Activated naive CD4-positive, alpha-beta T cell (primary cell): ENCODE results near the gene SHPK.

Experiments used
- DNase-seq, 4 experiments: peaks; one replicate each; lab custom pipeline; 2025; lab: John Stamatoyannopoulos, UW

SHPK gene, protein sequence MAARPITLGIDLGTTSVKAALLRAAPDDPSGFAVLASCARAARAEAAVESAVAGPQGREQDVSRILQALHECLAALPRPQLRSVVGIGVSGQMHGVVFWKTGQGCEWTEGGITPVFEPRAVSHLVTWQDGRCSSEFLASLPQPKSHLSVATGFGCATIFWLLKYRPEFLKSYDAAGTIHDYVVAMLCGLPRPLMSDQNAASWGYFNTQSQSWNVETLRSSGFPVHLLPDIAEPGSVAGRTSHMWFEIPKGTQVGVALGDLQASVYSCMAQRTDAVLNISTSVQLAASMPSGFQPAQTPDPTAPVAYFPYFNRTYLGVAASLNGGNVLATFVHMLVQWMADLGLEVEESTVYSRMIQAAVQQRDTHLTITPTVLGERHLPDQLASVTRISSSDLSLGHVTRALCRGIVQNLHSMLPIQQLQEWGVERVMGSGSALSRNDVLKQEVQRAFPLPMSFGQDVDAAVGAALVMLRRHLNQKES

DNA sequence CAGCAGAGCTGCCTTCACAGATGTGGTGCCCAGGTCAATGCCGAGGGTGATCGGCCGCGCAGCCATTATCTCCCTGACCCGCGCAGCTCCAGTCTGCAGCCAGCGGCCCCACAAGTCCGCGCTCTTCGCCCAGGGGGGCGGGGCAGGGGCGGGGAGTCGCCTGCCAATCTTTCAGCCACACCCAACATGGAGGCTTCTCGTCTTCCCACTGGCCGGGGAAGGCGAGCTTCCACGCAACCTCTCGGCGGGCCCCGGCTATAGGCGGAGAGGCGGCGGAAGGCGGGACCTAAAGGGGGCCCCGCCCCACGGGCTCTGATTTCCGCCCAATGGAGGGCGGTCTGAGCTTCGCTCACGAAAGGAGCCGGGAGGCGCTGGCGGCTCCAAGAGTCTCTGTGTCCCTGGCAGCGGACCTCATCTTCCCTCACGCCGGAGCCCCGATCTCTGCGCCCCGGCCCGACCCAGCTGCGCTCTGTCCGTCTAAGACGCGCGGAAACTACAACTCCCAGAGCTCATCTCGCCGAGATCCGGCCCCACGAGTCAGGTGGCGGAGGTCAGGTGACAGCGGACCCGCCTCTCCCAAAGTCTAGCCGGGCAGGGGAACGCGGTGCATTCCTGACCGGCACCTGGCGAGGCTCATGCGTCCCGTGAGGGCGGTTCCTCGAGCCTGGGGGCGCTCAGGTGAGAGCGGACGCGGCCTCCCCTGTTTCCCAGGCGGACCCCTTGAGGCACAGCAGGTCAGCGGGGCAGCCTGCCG, at the start of gene SHPK, which contains the start of gene CTNS:
SHPK (minus strand) TSS at position 97 of the 754 bp plus-strand sequence; CDS start at position 66, 31 bp downstream.
CTNS (plus strand) TSS at position 607 of the 754 bp plus-strand sequence. CDS start 3,447 bp downstream, outside the sequence.
- DNase-seq: peak; percentile 77 to 92 (median 86)

DNA sequence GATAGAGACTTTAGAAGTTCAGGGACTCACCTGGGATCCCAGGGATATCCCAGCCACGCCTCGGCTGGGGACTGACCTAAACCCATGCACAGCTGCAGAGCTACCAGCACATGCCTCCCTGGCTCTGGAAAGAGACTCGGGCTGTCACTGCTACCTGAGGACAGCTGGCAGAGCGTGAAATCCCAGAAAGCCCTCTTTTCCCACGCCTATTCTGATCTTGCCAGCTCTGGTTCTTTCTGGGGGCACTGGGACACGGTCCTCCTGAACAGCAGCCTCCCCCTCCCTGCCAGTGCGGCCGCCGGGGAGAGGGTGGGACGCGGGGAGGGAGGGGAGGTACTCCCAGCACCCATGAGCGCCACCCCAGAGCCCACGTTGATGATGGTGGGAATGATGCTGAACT, 49.1 kb upstream of the SHPK start:
- no peak for DNase-seq

DNA sequence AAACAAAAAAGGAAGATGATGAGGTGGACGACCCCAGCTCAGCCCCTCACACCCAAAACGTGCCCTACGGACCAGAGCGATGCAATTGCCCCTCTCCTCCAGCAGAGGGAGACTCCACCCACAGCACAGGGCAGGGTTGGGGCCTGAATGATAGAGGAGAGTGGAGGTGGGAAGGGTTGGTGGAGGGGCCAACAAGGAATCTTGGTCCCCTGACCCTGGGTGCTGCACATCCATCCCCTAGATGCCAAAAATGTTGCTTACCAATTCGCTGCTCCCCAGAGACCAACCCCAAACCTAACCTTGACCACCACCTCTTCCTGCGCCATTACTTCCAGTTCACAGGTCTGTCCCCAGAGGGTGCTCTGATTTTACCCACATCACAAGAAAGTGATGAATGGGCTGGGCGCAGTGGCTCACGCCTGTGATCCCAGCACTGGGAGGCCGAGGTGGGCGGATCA, 47.0 kb upstream of the SHPK start:
- DNase-seq: peak in 3 of 4 experiments; percentile 16 to 50 (median 32)

DNA sequence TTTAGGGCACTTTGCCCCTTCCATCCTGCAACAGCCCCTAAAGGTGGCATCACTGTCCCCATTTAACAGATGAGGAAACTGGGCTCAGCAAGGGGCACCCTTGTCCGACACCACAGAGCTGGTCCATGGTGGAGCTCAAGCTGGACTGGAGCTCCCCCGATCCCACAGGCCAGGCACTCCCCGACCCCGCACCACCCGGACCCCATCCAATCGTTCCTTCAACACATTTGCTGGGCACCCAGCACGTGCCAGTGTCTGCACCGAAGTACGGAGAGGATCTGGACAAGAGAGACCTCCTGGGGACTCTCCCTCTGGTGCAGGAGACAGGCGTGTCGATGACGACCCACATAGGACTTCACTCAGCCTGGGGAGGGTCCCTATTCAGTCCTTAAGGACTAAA, 46.0 kb upstream of the SHPK start:
- no peak for DNase-seq

DNA sequence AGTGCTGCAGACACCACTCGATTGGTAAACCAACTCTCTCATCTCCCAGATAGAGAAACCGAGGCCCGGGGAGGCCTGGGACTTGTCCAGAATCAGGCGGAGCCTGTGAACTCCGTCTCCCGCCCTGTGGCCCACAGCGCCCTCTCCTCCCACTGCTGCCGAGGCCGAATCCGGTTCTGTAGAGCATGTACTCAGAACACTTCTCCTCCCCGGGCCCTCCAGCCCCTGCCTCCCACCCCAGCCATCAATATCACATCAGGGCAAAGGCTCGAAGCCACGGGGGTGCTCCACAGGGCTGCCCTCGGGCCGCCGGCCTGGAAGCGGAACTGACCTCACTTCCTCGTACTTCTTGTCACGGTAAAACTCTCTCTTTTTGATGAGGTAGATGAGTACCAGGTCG, 45.5 kb upstream of the SHPK start:
- DNase-seq: no peak

DNA sequence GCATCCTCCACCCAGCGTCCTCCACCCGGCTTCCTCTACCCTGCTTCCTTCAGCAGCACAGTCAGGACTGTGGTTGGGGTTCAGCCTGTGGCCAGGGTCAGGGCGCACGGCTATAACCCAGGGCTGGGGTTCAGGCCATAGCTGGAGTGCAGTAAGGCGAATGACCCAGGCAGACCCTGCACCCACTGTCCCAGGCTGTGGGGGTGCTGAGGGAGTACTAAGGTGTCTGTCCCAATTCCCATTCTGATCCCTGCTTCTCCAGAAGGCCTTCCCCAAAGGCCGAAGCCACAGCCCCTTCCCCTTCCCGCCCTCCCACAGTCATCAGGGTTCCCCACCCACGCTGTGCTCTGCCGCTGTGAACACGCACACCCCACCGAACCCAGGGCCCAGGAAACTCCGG, 45.0 kb upstream of the SHPK start:
- no peak for DNase-seq

DNA sequence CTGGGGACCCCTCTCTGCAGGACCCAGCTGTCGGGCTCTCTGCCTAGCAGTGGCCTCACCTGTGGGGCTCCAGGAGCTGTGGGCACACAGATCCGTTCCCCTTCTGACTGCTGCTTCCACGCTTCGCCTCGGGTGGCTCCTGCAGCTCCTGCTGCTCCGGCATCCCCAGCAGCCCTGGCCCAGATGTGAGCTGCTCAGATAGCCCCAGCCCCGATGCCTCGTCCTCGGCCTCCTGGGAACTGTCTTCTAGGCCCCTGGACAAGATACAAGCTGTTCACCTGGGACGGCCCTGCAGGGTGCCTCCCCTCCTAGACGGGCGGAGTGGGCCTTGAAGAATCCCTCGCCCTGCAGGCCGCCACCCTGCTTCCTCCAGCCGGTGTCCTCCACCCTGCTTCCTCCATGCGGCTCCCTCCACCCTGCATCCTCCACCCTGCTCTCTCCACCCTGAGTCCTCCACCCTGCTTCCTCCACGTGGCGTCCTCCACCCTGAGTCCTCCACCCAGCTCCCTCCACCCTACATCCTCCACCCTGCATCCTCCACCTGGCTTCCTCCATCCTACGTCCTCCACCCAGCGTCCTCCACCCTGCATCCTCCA, 43.6 kb upstream of the SHPK start:
- DNase-seq: no peak

DNA sequence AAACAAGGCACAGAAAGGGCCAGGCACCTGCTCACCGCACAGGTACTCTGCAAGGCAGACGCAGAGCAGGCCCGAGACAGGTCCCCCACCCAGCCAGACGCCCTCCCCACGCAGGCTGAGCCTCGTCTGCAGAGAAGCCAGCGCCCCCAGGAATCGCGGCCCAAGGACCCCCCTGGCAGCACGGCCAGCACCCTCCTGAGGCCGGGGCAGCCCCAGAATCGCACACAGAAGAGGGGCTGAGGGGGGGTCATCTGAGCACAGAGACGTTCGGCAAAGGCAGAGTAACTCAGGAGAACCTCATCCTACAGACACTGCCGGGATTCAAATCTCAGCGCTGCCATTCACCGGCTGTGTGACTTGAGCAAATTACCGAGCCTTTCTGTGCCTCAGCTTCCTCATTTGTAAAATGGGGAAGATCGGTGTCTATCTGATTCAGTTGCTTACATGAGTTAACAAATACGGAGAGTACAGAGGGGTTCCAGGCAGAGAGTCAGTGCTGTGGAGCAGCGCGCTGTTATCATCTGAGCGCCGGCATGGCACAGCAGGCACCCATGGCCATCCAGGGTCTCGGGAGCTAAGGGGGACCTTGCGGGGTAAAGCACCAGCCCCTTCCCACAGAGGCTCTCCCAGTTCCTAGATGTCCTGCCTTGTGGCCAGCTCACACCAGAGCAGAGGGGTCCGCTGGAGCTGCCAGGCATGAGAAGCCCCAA, 42.9 kb upstream of the SHPK start:
- no peak for DNase-seq

DNA sequence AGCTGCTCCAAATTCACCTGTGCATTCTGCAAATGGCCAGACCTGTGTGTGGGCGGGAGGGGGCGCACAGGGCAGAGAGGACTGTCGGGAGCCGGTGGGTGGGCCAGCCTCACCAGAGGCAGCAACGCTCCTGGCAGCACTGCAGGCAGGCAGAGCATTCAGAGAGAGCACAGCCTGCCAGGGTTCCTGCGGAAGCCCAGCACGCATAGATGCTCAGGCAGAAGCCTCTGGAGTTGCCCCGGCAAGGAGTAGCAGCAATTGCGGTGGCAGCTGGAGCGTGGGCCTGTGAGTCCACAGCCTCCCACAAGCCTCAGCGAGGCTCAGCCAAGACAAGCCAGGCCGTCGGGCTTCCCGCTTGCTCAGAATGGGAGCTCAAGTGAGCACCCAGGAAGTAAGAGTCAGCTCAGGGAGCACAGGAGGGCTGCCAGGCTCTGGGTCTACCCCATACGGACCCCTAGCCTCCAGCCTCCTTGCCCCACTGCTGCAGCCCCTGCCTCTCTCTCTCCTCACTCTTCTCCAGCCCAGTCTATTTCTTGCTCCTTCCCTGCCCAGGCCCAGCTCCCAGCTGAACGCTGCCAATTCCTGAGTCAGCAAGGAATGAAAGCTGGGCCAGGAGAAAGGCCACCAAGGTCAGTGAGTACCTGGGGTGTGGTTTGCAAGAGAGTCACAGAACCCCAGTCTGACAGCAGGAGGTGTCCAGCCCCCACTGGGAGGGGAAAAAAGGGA, 42.2 kb upstream of the SHPK start:
- no peak for DNase-seq

DNA sequence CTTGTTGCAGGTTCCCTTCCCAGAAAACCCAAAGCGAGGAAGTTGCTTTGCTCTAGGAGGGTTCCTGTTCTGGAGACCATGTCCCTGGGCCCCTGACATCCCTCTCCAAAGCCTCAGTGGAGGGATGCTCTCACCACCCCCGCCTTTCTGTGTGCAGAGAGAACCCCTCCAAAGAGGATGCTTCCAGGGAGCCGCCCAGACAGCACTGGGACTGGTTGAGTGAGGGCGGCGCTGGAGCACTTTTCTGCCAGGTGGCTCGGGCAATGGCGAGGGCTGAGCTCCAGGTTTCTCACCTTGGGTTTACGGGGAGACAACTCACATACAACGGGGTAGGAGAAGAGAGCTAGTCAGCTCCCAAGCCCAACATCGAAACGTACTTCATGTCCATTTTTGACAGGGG, 39.8 kb upstream of the SHPK start:
- no peak for DNase-seq

DNA sequence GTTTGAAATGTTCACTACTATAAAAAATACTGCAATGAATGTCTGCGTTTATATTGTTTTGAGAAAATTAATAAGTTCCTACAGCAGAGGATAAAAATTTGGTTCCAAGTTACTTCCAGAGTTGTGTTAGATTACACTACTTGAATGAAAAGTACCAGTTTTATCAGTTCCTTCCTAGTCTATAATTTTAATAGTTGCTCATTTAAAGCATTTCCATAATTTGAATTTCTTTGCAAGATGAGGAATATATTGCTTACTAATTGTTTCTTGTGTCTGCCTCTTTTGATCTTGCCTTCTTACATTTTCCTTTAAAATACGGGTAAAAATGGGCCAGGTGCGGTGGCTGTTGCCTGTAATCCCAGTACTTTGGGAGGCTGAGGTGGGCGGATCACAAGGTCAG, 36.5 kb upstream of the SHPK start:
- DNase-seq: no peak

DNA sequence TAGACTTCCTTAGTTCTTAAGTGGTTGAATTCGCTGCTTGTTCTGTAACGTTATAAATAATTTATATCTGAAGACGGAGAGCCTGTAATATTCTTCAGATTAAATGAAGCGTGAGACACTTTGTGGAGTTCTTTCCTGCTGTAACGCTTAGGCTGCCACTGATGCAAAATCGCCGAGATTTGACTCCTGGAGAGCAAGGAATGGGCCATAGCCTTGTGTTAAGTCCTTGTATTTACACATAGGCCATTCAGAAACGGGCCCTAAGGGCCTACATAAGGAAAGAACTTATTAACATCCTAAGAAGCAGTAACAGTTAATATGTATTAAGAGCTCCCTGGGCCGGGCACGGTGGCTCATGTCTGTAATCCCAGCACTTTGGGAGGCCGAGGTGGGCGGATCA, 33.5 kb upstream of the SHPK start:
- DNase-seq: no peak

DNA sequence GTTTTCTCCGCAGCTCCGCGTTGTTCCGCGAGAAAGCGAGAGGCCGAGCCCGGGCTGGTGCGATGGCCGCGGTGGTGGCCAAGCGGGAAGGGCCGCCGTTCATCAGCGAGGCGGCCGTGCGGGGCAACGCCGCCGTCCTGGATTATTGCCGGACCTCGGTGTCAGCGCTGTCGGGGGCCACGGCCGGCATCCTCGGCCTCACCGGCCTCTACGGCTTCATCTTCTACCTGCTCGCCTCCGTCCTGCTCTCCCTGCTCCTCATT, 33.0 kb upstream of the SHPK start:
- no peak for DNase-seq

DNA sequence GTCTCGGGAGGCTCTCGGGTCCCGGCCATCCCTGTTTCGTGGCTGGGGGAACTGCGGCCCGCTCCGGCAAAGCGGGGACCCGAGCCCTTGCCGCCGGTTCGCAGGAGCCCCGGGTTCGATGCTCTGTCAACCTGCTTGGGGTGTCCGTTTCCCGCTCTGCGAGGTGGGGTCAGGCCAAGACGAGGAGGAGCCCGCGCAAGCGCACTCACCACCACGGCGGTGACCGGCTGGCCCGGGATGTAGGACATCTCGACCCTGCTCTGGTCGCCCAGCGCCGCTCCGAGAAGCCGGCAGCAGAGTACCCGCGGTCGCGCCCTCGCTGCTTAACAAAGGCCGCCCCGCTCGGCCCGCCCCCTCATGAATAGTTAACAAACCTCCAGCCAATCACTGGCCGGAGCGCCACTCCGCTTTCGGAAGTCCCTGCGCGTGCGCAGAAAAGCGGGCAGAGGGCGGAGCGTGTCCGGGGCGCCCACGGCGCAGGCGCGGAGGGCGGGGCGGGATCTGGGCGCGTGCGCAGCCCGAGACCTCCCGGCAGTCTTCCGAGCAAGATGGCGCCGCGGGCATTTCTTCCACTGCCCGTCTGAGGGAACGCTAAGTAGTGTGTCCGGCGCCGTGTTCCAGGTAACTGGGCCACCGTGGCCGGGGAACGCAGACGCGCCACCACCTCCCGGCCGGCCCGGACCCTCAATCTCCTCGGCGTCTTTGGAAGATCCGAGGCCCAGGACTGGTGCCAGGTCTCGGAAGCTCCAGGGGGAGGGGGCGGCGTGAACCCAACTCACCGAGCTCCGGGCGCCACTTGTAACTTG, 32.4 kb upstream of the SHPK start, which contains the start of the genes EMC6 and TAX1BP3:
EMC6 (plus strand) TSS at position 534 of the 806 bp plus-strand sequence. CDS start 335 bp downstream, outside the sequence.
TAX1BP3 (minus strand) TSS at position 300 of the 806 bp plus-strand sequence; CDS start at position 248, 52 bp downstream.
- peak; percentile 95 to 99 (median 98) for DNase-seq

DNA sequence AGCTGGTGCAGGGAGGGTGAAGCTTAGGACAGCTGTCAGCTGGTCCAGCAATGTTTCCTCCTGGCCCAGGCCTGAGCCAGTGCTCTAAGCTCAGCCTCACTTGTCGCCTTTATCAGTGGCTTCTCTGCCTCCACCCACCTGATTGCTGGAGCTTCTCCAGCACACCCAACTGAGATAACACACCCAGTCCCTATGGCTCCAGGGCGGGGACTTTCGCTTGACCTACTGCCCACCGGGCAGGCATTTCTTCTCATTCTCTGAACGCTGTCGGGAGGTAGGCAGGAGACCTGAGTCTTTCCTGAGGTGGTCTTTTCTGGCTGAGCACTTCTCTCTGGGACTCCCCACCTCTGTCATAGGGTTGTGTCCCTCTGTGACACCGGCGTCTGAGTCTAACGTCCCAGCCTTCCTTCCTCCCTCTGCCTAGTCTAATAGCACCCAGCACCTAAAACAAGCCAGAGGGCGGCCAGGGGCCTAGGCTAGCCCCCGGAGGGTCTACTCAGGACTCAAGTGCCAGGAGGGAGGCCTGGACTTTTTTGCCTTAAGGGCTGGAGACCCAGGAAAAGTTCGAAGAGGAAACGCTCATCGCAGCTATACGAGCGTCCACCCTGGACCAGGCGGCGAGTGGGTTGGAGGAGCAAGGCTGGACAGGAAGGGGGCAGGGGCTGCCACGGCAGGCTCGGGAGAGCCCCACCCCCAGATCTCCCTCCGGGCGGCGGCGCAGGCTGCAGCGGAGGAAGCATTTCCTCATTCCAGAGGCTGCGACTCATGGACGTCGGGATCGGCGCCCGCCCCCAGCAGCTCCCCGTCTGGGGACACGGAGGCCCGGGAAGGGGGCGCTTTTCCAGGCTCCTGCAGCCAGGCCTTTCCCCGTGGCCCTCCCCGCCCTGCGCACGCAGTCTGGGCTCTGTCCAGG, 31.6 kb upstream of the SHPK start:
- DNase-seq: no peak

DNA sequence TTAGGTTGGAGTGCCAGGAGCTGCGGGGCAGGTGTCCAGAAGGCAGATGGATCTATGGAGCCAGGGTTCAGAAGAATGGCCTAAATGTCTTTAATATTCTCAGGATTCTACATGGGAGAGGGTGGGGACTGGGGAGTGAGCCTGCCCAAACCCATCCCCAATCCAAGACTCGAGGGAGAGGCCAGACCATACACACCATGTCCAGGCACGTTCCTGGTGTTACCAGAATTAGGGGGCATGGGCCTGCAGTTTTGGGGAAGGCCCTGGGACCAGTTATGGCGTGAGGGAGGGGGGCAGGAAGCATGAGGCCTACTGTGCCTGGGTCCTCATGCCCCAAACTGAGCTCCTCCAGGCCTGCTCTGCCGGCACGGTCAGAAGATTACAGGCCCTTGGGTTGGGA, 30.5 kb upstream of the SHPK start:
- DNase-seq: no peak

DNA sequence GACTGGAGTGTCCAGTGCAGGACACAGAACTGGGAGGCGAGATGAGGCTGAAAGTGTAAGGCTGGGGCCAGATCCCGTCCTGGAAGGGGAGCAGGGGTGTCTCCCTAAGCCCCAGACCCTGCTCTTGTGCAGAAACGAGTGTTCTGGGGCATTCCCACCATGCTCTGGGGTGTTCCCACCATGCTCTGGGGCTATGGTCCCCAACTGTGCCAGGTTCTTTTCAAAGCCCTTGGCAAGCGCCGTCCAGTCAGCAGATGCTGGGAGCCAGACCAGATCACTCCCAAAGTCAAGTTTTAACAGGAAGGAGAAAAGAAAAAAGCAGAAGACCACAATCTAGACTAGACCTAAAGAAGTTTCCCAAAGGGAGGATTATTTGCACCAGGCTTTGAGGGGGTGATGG, 29.8 kb upstream of the SHPK start:
- DNase-seq: no peak

DNA sequence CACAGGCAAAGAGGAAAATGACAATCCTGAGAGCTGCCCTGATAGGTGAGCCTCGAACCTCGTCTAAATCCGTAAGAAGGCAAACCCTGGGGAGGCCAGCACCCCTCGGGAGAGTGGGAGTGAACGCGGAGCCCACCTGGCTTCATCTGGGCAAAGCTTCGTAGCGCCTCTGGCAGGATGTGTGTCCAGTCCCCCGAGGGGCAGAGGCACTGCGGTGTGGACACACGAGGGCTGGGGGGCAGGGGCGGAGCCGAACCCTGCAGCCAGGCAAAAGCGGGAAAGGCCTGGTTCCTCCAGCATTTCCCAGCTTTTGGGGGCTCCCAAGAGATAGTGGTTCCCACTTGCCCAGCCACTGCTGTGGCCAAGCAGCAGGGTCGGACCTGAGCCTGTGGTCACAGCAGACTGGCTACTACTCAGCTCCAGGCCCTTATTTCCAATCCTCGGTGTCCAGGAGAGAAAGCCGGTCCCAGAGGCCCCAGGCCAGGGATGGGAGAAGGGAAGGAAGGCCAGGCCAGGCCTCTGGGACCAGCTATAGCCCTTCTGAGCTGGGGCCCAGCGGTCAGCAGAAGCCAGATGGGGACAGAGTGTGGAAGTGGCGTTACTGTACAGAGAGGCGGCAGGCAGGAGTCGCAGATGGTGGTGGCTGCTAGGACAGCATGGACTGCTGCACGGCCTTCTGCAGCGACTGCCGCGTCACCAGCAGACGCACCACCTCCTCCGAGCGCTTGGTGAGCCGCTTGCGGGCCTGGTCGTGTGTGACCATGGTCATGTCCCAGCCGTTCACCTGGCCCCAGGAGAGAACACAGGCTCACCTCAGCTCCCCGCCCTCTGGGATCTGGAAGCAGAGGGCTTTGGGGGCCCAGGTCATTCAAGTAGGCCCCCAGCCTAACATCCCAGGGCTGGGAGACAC, 27.3 kb upstream of the SHPK start:
- no peak for DNase-seq
